Thyroid gland (tissue), 4 donors: ENCODE measurements around the gene GOLGA3.

Source experiments
- POLR2A ChIP-seq, 2 donors: fragments of 450-650 bp; IDR thresholded peaks; one replicate each; pipeline ENCODE4 v1.6.1; 2017; ENCODE audit warnings: antibody characterized with exemption in 2 of 2, mild to moderate bottlenecking in 2 of 2, moderate library complexity in 1 of 2
- TF ChIP-seq, protein P1 (sequence below), 6 experiments: fragments of 200-600 bp in 3 of 6; fragments of 450-650 bp in 3 of 6; sonication (generic) in 3 of 6; IDR thresholded peaks; one replicate each; pipeline ENCODE4 v1.5.1; 2016 to 2019; ENCODE audit warnings: antibody characterized with exemption in 6 of 6, mild to moderate bottlenecking in 2 of 6, inconsistent platforms in 1 of 6, moderate library complexity in 1 of 6

- TF ChIP-seq, protein P1, sequence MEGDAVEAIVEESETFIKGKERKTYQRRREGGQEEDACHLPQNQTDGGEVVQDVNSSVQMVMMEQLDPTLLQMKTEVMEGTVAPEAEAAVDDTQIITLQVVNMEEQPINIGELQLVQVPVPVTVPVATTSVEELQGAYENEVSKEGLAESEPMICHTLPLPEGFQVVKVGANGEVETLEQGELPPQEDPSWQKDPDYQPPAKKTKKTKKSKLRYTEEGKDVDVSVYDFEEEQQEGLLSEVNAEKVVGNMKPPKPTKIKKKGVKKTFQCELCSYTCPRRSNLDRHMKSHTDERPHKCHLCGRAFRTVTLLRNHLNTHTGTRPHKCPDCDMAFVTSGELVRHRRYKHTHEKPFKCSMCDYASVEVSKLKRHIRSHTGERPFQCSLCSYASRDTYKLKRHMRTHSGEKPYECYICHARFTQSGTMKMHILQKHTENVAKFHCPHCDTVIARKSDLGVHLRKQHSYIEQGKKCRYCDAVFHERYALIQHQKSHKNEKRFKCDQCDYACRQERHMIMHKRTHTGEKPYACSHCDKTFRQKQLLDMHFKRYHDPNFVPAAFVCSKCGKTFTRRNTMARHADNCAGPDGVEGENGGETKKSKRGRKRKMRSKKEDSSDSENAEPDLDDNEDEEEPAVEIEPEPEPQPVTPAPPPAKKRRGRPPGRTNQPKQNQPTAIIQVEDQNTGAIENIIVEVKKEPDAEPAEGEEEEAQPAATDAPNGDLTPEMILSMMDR (IDR thresholded peaks at IDR 0.05): no peak
- TF ChIP-seq POLR2A (IDR thresholded peaks at IDR 0.05): no peak
Measured at GRCh38 chr12:132761032-132761920, 67.4 kb downstream of the GOLGA3 start, which contains the start of gene ANKLE2.
